Activated CD4-positive, alpha-beta T cell treated with anti-CD3 and anti-CD28 coated beads for 4 hours (primary cell): ENCODE measurements around the gene AMY1C.
"Not testable (repeated sequence)": the region's sequence is repeated elsewhere in the genome, so short reads cannot be mapped to it uniquely, and the experiment has no call there.

Experiments used
- DNase-seq, 2 donors: peaks; one replicate each; pipeline ENCODE4 v3.0.0-alpha.2; 2020

Gene AMY1C

GRCh38 chr1:103749598-103749997 lies at the start of gene AMY1C:
Gene AMY1C, plus strand, starts transcription at chr1:103749898. Its CDS starts 572 bp downstream, at chr1:103750470.
- not testable (repeated sequence) for DNase-seq

GRCh38 chr1:103700669-103701068 lies 49.0 kb upstream of the AMY1C start:
- not testable (repeated sequence) for DNase-seq

- DNase-seq, result not testable (repeated sequence)
Measured at GRCh38 chr1:103701256-103701655, 48.4 kb upstream of the AMY1C start.

GRCh38 chr1:103707670-103708069 lies 42.0 kb upstream of the AMY1C start:
- DNase-seq, result not testable (repeated sequence)

GRCh38 chr1:103710381-103710780 lies 39.3 kb upstream of the AMY1C start:
- DNase-seq, result not testable (repeated sequence)

- DNase-seq, result not testable (repeated sequence)
Measured at GRCh38 chr1:103717404-103717803, 32.3 kb upstream of the AMY1C start.

- not testable (repeated sequence) for DNase-seq
Measured at GRCh38 chr1:103721473-103721872, 28.2 kb upstream of the AMY1C start.

GRCh38 chr1:103735334-103735733 lies 14.4 kb upstream of the AMY1C start:
- not testable (repeated sequence) for DNase-seq

- DNase-seq, result not testable (repeated sequence)
Measured at GRCh38 chr1:103738031-103738430, 11.7 kb upstream of the AMY1C start.

GRCh38 chr1:103744449-103744848 lies 5.2 kb upstream of the AMY1C start:
- DNase-seq, result not testable (repeated sequence)

GRCh38 chr1:103745040-103745439 lies 4.7 kb upstream of the AMY1C start:
- not testable (repeated sequence) for DNase-seq

- DNase-seq, result not testable (repeated sequence)
Measured at GRCh38 chr1:103748273-103748672, 1.4 kb upstream of the AMY1C start.

- no peak for DNase-seq
Measured at GRCh38 chr1:103761896-103762295, 12.2 kb downstream of the AMY1C start.

- no peak for DNase-seq
Measured at GRCh38 chr1:103779932-103780331, 30.2 kb downstream of the AMY1C start.

GRCh38 chr1:103783944-103784377 lies 34.3 kb downstream of the AMY1C start:
- DNase-seq, result no peak

GRCh38 chr1:103788377-103788776 lies 38.7 kb downstream of the AMY1C start:
- no peak for DNase-seq

- no peak for DNase-seq
Measured at GRCh38 chr1:103790172-103790571, 40.5 kb downstream of the AMY1C start.
